Stimulated activated CD8-positive, alpha-beta memory T cell treated with anti-CD3 and anti-CD28 coated beads, Interleukin-7, amount 100 ng/mL, for 1 hour (primary cell): ENCODE results near the gene OLA1.

Experiments
- DNase-seq, 2 donors: peaks; one replicate each; pipeline ENCODE4 v3.0.0-alpha.2; 2020; ENCODE audit warnings: low read depth in 2 of 2

The OLA1 gene

DNA sequence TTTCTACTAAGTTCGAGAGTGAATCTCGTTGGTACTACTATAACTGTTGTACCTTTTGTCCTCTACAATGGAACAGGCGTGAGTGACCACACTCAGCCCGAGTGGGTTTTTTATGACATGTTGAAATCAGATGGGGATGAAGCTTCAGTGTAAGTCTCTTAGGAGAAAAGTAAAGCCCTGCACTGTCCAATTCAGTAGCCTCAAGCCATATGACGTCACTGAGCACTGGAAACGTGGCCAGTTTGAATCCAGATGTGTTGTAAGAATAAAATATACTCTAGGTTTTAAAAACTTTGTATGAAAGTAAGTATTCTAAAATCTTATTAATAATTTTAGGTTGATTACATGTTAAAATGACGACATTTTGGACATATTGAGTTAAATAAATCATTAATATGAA lies 181.5 kb downstream of the OLA1 start:
- no peak for DNase-seq

- DNase-seq, result no peak
These were observed 184.7 kb downstream of the OLA1 start for GRCh38 chr2:174063492-174064092.

DNA sequence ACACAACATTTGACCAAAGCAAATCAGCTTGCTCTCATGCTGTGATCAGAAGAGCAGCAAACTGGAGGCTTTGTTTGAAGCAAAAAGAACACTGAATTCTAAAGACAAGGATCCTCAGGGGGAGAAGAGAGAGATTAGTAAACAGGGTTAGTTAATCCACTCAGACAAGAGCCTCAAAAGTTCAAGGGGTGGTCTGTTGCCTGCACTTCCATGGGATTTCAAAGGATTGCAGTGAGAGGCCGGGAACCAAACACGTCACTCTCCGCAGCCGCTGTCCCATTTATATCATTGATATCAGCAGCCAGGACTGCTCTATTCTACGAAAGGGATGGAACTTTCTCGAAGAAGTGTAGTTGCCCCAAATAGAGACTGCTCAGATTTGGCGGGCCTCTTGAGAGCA lies 185.4 kb downstream of the OLA1 start:
- DNase-seq, result no peak

DNA sequence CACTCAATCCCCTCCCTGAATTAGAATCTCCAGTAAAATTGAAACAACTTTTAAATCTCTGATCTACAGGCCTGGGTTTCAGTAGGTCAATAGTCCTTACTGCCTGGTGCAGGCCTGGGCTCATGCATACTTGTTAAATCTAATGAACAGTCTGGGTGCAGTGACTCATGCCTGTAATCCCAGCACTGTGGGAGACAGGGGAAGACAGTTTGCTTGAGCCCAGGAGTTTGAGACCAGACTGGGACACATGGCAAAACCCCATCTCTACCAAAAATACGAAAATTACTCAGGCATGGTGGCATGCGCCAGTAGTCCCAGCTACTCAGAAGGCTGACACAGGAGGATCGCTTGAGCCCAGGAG lies 188.5 kb downstream of the OLA1 start:
- no peak for DNase-seq

GRCh38 chr2:174059178-174059883 lies 189.0 kb downstream of the OLA1 start:
- no peak for DNase-seq

DNA sequence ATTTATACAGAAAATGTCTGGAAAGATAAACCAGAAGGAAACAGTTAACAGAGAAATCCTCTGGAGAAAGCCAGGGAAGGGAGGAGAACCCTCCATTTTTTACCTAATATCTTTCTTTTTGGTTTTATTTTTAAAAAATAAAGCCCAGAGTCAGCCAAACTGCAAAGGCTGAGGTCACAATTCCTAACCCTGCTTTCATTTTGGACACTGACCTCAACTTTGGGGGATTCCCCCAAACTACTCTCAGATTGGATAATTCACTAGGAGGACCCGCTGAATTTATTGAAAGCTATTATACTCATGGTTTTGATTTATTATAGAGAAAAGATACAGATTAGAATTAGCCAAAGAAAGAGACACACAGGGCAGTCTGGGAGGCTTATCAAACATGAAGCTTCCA lies 189.9 kb downstream of the OLA1 start:
- no peak for DNase-seq

DNA sequence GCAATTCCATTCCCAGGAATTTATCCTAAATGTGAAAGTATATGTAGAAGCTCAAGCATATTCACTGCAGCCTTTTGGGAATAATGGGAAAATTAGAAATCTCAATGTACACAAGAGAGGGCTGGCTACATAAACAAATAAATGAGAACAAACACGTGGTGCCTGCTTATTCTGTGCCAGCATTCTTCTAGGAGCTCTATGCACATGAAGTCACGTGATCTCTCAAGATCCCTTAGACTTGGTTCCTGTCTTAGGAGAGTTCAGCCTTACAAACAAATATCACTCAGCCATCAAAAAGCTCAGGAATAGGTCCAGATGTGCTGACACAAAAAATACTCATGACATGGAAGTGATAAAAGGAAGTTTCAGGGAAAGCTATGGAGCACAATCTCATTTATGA lies 190.3 kb downstream of the OLA1 start:
- no peak for DNase-seq

DNA sequence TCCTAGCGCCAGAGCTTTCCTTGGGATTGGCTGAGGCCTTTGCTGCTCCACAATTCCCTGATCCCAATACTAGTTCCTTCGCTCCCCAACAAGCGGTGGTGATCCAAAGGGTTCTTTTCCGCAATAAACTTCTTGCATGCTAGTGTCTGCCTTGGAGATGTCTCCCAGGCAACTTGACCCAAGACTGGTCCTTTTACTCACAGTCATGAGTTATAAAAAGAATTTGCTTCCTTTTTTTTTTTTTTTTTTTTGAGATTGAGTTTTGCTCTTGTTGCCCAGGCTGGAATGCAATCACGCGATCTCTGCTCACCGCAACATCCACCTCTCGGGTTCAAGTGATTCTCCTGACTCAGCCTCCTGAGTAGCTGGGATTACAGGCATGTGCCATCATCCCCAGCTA lies 193.4 kb downstream of the OLA1 start:
- no peak for DNase-seq

GRCh38 chr2:174053355-174054151 lies 194.8 kb downstream of the OLA1 start:
- DNase-seq, result no peak

- no peak for DNase-seq
These were observed 195.8 kb downstream of the OLA1 start for GRCh38 chr2:174052584-174052976.

GRCh38 chr2:174051741-174052583 lies 196.4 kb downstream of the OLA1 start:
- no peak for DNase-seq

DNA sequence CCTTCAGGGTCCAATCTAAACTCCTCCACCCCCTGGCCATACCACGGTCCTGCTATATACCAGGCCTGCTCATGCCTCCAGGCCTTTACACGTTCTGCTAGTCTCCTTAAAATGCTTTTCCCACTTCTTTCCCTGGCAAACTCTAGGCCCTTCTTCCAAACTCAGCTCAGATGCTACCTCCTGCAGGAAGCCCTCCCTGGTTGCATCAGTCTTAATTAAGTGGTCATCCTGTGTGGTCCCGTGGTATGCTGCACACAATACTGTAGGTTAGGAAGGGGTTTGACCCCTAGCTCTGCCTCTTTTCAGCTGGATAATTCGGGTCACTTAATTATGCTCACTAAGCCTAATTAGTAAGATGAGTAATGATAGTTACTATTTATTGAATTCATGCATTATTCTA lies 197.3 kb downstream of the OLA1 start:
- no peak for DNase-seq

DNA sequence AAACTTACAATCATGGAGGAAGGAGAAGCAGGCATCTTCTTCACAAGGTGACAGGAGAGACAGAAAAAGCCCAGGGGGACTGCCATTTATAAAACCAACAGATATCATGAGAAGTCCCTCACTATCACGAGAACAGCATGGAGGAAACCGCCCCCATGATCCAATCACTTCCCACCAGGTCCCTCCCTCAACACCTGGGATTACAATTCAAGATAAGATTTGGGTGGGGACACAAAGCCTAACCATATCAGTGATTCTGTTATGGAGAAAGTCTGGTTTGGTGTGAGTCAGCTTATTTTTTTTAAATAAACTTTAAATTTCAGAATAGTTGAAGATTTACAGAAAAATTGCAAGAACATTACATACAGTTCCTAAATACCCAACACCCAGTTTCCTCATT lies 198.4 kb downstream of the OLA1 start:
- DNase-seq, result no peak

GRCh38 chr2:174048243-174048642 lies 200.1 kb downstream of the OLA1 start:
- DNase-seq, result no peak

DNA sequence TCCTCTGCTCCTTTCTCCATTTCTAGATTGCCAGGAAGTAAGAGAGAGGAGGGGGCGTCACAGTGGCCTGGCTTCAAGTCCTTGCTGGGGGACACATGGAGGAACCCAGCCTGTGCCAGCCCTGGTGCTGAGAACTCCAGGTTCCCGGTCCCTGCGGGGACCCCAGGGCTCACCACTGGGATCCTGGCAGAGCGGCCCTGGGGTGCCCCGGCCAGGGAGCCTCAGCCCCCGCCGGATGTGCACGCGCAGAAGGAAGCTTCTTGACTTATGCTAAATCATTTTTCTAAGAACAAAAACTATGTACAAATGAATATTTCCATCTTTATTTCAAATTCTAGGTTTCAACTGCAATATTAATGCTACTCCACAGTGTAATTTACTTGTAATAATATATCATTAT lies 200.6 kb downstream of the OLA1 start:
- no peak for DNase-seq

GRCh38 chr2:174046172-174046571 lies 202.2 kb downstream of the OLA1 start:
- no peak for DNase-seq

GRCh38 chr2:174044556-174044955 lies 203.8 kb downstream of the OLA1 start:
- no peak for DNase-seq

DNA sequence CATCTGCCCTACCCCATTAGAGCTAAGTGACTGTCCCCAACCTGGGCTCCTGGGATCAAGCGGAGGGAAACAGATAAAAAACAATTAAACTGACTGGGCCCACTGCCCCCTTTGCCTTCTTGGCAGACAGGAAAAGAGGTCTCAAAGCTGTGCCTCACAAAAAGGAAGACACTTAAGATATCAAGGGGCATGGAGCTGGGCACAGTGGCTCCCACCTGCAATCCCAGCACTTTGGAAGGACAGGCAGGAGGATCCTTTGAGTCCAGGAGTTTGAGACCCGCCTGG lies 208.0 kb downstream of the OLA1 start:
- no peak for DNase-seq

- peak; percentile 62 to 64 for DNase-seq
These were observed 208.5 kb downstream of the OLA1 start for GRCh38 chr2:174039551-174040416.

GRCh38 chr2:174038462-174038861 lies 209.9 kb downstream of the OLA1 start:
- no peak for DNase-seq

- DNase-seq, result no peak
These were observed 211.5 kb downstream of the OLA1 start for GRCh38 chr2:174036825-174037224.
